A549 (cell line): ENCODE results near the gene GINS3. TPM values are rescaled to one million over a fixed set of nuclear protein-coding genes. Genes with fewer than 3 reads are reported as not detected.
A peak's percentile ranks its signal among the peaks of the same experiment; 100 is the strongest.

Source experiments
- ATAC-seq, 2 experiments: fragments of 200-7000 bp in 1 of 2; fragments of >200 bp in 1 of 2; cut with Nextera tagmentation in 1 of 2; cut with Tn5 transposase in 1 of 2; 3 replicates each; pipeline versions ENCODE4 v1.8.0 to v1.9.1; 2018 to 2020; ENCODE audit warnings: mild to moderate bottlenecking in 1 of 2, moderate library complexity in 1 of 2
- CTCF ChIA-PET: fragments of 300-600 bp; sonication (Branson Sonifier 250); formaldehyde crosslinking; extraction: SDS; loops from one replicate; lab custom pipeline; 2021; ENCODE audit warnings: antibody characterized with exemption, inconsistent platforms; lab: Yijun Ruan, JAX
- POLR2A ChIA-PET: fragments of 350-600 bp; formaldehyde crosslinking; extraction: SDS; loops from one replicate; lab custom pipeline; 2021; ENCODE audit warnings: antibody characterized with exemption, inconsistent platforms; lab: Yijun Ruan, JAX
- DNase-seq, 2 experiments: peaks; one replicate each; pipeline versions ENCODE4 v3.0.0 to v3.0.0-alpha.2; 2011 to 2016; ENCODE audit warnings: low read depth in 1 of 2, low spot score in 1 of 2
- FAIRE-seq: peaks from 2 replicates; lab custom pipeline; 2011; peaks lifted over from hg19 to GRCh38; lab: Jason Lieb, UNC
- H3K27ac ChIP-seq, 2 experiments: fragments of >200 bp; sonication (Bioruptor Twin); formaldehyde crosslinking; 3 replicates each; pipeline ENCODE4 v1.5.1; 2016 to 2017
- H3K4me1 ChIP-seq: fragments of >200 bp; sonication (Bioruptor Twin); formaldehyde crosslinking; 3 replicates; pipeline ENCODE4 v1.6.1; 2016
- H3K4me2 ChIP-seq: fragments of >200 bp; sonication (Bioruptor Twin); formaldehyde crosslinking; 3 replicates; pipeline ENCODE4 v1.6.1; 2016
- H3K4me3 ChIP-seq: fragments of >200 bp; sonication (Bioruptor Twin); formaldehyde crosslinking; 3 replicates; pipeline ENCODE4 v1.5.1; 2016
- H3K9me3 ChIP-seq: fragments of >200 bp; sonication (Bioruptor Twin); formaldehyde crosslinking; 3 replicates; pipeline ENCODE4 v1.6.1; 2016
- CBX2 ChIP-seq: fragments of 200-600 bp; sonication (generic); IDR thresholded peaks from 2 replicates; pipeline ENCODE4 v1.6.1; 2016; ENCODE audit warnings: low read depth, mild to moderate bottlenecking, borderline replicate concordance
- CEBPB ChIP-seq, 2 experiments: fragments of >200 bp in 1 of 2; sonication (Bioruptor Twin) in 1 of 2; formaldehyde crosslinking in 1 of 2; IDR thresholded peaks; 2 replicates each; pipeline ENCODE4 v1.6.1; 2012 to 2016
- CHD2 ChIP-seq: fragments of 150-350 bp; IDR thresholded peaks from 2 replicates; pipeline ENCODE4 v1.6.1; 2014; ENCODE audit warnings: low read length; ENCODE audit not compliant: partially characterized antibody
- HDAC2 ChIP-seq: fragments of 200-600 bp; sonication (generic); IDR thresholded peaks from 2 replicates; pipeline ENCODE4 v1.6.1; 2016
- KDM1A ChIP-seq: fragments of 200-600 bp; sonication (generic); IDR thresholded peaks from 2 replicates; pipeline ENCODE4 v1.6.1; 2016; ENCODE audit warnings: low read depth, mild to moderate bottlenecking
- KDM5A ChIP-seq: fragments of 200-600 bp; sonication (generic); IDR thresholded peaks from 2 replicates; pipeline ENCODE4 v1.6.1; 2016; ENCODE audit warnings: antibody characterized with exemption, mild to moderate bottlenecking
- MYC ChIP-seq: IDR thresholded peaks from 2 replicates; pipeline ENCODE4 v1.6.1; 2012; ENCODE audit warnings: mild to moderate bottlenecking, inconsistent platforms, low read length, improper control_type of control experiment, borderline replicate concordance
- NR3C1 ChIP-seq: fragments of >200 bp; sonication (Bioruptor Twin); formaldehyde crosslinking; IDR thresholded peaks from 3 replicates; pipeline ENCODE4 v1.6.1; 2017
- PHF8 ChIP-seq: fragments of 200-600 bp; sonication (generic); IDR thresholded peaks from 2 replicates; pipeline ENCODE4 v1.6.1; 2016; ENCODE audit warnings: low read depth, mild to moderate bottlenecking, antibody characterized with exemption, moderate library complexity, borderline replicate concordance
- RAD21 ChIP-seq, 2 experiments: fragments of >200 bp in 1 of 2; sonication (Bioruptor Twin) in 1 of 2; formaldehyde crosslinking in 1 of 2; IDR thresholded peaks in 1 of 2; conservative IDR thresholded peaks in 1 of 2; 2 replicates in 1 of 2; 3 replicates in 1 of 2; pipeline ENCODE4 v1.6.1; 2012 to 2018; ENCODE audit warnings: inconsistent platforms in 1 of 2
- RARB ChIP-seq: fragments of 250-450 bp; sonication (Bioruptor Pico); IDR thresholded peaks from 2 replicates; pipeline ENCODE4 v1.8.0; 2021; ENCODE audit warnings: mild to moderate bottlenecking, moderate library complexity
- SMC3 ChIP-seq: fragments of >200 bp; sonication (Bioruptor Twin); formaldehyde crosslinking; IDR thresholded peaks from 3 replicates; pipeline ENCODE4 v1.6.1; 2018; ENCODE audit warnings: inconsistent platforms
- TFCP2L1 ChIP-seq: fragments of 250-450 bp; sonication (Bioruptor Pico); IDR thresholded peaks from 2 replicates; pipeline ENCODE4 v1.5.0; 2021; ENCODE audit warnings: mild to moderate bottlenecking
- TP53 ChIP-seq: fragments of 250-450 bp; sonication (Bioruptor Pico); IDR thresholded peaks from 2 replicates; pipeline ENCODE4 v1.5.0; 2021; ENCODE audit warnings: mild to moderate bottlenecking, moderate library complexity
- ZC3H11A ChIP-seq: fragments of 450-650 bp; IDR thresholded peaks from 2 replicates; pipeline ENCODE4 v1.6.1; 2014; ENCODE audit warnings: antibody characterized with exemption, mild to moderate bottlenecking
- ZFP36 ChIP-seq: fragments of 450-650 bp; IDR thresholded peaks from 2 replicates; pipeline ENCODE4 v1.6.1; 2014; ENCODE audit warnings: borderline replicate concordance; ENCODE audit not compliant: partially characterized antibody
- WGBS: methylation state at CpG from one replicate; pipeline ENCODE4 v1.1.6; 2017; ENCODE audit errors: missing lambda C conversion rate; 5-methylcytosine and 5-hydroxymethylcytosine counted together
- polyA plus RNA-seq, 4 experiments: library from polyadenylated mRNA; depleted of rRNA in 3 of 4; stranded (reverse); fragments of >200 nt; fragmentation: RNase III in 1 of 4; extraction: RNeasy Plus Mini Kit Qiagen cat#74134 plus additional on column Dnase treatment in 1 of 4; gene quantifications; 2 replicates in 3 of 4; 3 replicates in 1 of 4; pipeline ENCODE4 v1.2.3, GENCODE V29; 2011 to 2017
- TF ChIP-seq, protein P1 (sequence below): fragments of 450-650 bp; IDR thresholded peaks from 2 replicates; pipeline ENCODE4 v1.6.1; 2014; ENCODE audit warnings: antibody characterized with exemption
- TF ChIP-seq, protein P2 (sequence below): fragments of >200 bp; sonication (Bioruptor Twin); formaldehyde crosslinking; IDR thresholded peaks from 3 replicates; pipeline ENCODE4 v1.5.1; 2016
- TF ChIP-seq, protein P3 (sequence below): fragments of >200 bp; sonication (Bioruptor Twin); formaldehyde crosslinking; IDR thresholded peaks from 2 replicates; pipeline ENCODE4 v1.6.1; 2016

GINS3 gene
- polyA plus RNA-seq, 2 of the 4 experiments (the other 2 are of a cell fraction), result 19.7 to 21.0 TPM

DNA sequence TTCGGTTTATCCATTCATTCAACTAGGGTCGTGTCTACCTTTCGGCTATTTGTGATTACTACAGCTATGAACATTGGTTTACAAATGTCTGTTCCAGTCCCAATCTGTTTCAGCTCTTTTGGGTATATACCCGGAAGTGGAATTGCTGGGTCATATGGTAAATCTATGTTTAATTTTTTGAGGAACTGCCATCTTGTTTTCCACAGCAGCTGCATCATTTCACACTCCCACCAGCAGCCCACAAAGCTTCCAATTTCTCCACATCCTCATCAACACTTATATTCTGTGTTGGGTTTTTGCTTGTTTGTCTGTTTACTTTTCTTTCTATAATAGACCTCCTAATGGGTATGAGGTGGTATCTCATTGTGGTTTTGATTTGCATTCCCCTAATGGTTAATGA lies 48.7 kb upstream of the GINS3 start:
- CTCF ChIA-PET, result interaction anchor here (6.2 to 26.8 kb wide), 2 partner anchors 8 to 148 kb away, joined by 49 to 721 read pairs; partner anchors contain the start of gene NDRG4
- H3K4me2 ChIP-seq, result no peak overlapping the region
- no peak for FAIRE-seq
- H3K4me3 ChIP-seq, result no peak overlapping the region
- POLR2A ChIA-PET, result no interaction called here
- no peak overlapping the region for H3K27ac ChIP-seq
- WGBS, result 72% methylated on average over 4 of the region's 4 CpGs
- H3K9me3 ChIP-seq, result no peaks in the 10 kb centered on the region
- ATAC-seq, result no peak
- H3K4me1 ChIP-seq, result no peaks in the 10 kb centered on the region
- TF ChIP-seq ZFP36 (no peak), NR3C1 (no peak), CHD2 (no peak), RARB (CRISPR knock-in tag) (no peak), MYC (no peak), CEBPB (IDR thresholded peaks at IDR 0.05) (no peak)
- TF ChIP-seq, protein P1, sequence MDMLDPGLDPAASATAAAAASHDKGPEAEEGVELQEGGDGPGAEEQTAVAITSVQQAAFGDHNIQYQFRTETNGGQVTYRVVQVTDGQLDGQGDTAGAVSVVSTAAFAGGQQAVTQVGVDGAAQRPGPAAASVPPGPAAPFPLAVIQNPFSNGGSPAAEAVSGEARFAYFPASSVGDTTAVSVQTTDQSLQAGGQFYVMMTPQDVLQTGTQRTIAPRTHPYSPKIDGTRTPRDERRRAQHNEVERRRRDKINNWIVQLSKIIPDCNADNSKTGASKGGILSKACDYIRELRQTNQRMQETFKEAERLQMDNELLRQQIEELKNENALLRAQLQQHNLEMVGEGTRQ, result no peak
- DNase-seq, result no peak

DNA sequence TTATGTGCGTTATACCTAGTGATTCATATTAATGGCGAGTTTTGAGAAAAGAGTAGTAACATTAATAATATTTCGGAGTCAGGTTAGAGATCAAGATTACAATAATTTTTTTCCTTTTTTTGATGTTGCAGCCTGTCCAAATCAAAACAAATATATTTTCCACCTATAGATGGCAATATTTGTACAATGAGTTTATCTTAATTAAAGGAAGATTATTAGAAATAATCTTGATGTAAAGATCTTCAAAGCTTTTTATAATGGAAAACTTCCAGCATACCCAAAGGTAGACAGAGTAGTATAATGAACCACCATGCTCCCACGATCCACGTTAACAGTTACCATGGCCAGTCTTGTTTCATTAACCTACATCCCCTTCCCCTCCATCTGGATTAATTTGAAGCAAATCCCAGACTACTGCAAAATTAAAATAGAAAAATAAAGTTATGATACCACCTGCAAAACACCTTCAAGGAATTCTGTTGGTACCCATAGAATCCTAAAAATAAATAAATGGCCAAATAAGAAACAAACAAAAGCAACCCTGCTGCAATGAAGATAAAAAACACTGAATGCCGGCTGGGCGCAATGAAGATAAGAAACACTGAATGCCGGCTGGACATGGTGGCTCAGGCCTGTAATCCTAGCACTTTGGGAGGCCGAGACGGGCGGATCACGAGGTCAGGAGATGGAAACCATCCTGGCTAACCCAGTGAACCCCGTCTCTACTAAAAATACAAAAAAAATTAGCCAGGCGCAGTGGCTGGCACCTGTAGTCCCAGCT lies 46.5 kb upstream of the GINS3 start:
- TF ChIP-seq, protein P2, sequence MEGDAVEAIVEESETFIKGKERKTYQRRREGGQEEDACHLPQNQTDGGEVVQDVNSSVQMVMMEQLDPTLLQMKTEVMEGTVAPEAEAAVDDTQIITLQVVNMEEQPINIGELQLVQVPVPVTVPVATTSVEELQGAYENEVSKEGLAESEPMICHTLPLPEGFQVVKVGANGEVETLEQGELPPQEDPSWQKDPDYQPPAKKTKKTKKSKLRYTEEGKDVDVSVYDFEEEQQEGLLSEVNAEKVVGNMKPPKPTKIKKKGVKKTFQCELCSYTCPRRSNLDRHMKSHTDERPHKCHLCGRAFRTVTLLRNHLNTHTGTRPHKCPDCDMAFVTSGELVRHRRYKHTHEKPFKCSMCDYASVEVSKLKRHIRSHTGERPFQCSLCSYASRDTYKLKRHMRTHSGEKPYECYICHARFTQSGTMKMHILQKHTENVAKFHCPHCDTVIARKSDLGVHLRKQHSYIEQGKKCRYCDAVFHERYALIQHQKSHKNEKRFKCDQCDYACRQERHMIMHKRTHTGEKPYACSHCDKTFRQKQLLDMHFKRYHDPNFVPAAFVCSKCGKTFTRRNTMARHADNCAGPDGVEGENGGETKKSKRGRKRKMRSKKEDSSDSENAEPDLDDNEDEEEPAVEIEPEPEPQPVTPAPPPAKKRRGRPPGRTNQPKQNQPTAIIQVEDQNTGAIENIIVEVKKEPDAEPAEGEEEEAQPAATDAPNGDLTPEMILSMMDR, result peak; percentile 49
- TF ChIP-seq HDAC2 (no peak), KDM5A (no peak), RAD21 (conservative IDR thresholded peaks at IDR 0.05 in 1 of 2, IDR thresholded peaks at IDR 0.05 in 1 of 2) (peak; percentile 39 to 66), SMC3 (peak; percentile 57), ZC3H11A (no peak)
- no peaks in the 10 kb centered on the region for H3K4me1 ChIP-seq
- 44% methylated on average over 14 of the region's 14 CpGs for WGBS
- no peak overlapping the region for H3K4me3 ChIP-seq
- CTCF ChIA-PET, result interaction anchor here (0.6 to 26.8 kb wide), 8 partner anchors 10 to 178 kb away, joined by 3 to 721 read pairs (median 3); partner anchors contain the start of gene NDRG4
- H3K9me3 ChIP-seq, result no peaks in the 10 kb centered on the region
- H3K27ac ChIP-seq, result no peak overlapping the region
- no peak for DNase-seq
- no peak for FAIRE-seq
- no peak for ATAC-seq
- POLR2A ChIA-PET, result no interaction called here
- no peak overlapping the region for H3K4me2 ChIP-seq

DNA sequence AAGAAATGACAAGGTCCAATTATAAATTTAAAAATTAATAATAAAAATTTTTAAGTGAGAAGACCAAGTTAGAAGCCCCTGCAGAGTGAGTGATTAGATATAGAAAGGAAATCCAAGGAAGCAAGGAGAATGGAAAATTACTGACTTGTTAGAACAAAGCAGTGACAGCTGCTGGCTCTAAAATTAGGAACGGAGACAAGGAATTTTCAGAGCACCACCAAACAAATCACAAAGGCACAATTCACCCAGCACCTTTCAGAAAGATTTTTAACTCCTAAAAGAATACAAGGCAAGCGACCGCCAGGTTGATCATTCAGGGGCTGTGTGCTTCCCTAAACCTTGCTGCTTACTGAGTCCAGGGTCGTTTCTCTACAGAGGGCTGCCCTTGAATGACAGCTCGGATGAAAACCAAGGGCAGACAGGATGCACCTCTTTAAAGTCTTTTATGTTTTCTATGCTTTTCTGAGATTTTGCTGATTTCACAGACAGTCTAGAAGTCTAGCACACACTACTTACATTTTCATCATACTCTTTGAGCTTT lies 45.4 kb upstream of the GINS3 start:
- no peak for FAIRE-seq
- H3K27ac ChIP-seq, result no peak overlapping the region
- ATAC-seq, result no peak
- TF ChIP-seq CBX2, result no peak
- no peak for TF ChIP-seq PHF8
- TF ChIP-seq KDM1A, result no peak
- no peak for TF ChIP-seq TP53 (CRISPR knock-in tag)
- TF ChIP-seq CHD2, result no peak
- no peak for TF ChIP-seq TFCP2L1
- TF ChIP-seq, protein P3, sequence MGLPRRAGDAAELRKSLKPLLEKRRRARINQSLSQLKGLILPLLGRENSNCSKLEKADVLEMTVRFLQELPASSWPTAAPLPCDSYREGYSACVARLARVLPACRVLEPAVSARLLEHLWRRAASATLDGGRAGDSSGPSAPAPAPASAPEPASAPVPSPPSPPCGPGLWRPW, result no peak
- H3K4me2 ChIP-seq, result no peak overlapping the region
- H3K4me1 ChIP-seq, result no peaks in the 10 kb centered on the region
- CTCF ChIA-PET, result interaction anchor here (0.7 to 26.8 kb wide), 5 partner anchors 12 to 314 kb away, joined by 3 to 721 read pairs (median 5); partner anchors contain the start of gene NDRG4
- H3K9me3 ChIP-seq, result no peaks in the 10 kb centered on the region
- H3K4me3 ChIP-seq, result no peak overlapping the region
- no peak for DNase-seq
- POLR2A ChIA-PET, result no interaction called here
- WGBS, result 69% methylated on average over 5 of the region's 5 CpGs
